OCI-LY7 (cell line): Measurements from ENCODE around the gene WDR35. TPM values are rescaled to one million over a fixed set of nuclear protein-coding genes. Genes with fewer than 3 reads are reported as not detected.
"Not testable (repeated sequence)": the region's sequence is repeated elsewhere in the genome, so short reads cannot be mapped to it uniquely, and the experiment has no call there.

Experiments
- BruUV-seq: library from RNA; stranded (reverse); fragments of 400-500 nt; replicated peaks from 2 replicates; lab custom pipeline; 2021; lab: Mats Ljungman, UMichigan
- CTCF ChIA-PET: fragments of 300-600 bp; sonication (Branson Sonifier 250); formaldehyde crosslinking; loops from one replicate; lab custom pipeline; 2022; ENCODE audit warnings: antibody characterized with exemption; ENCODE audit not compliant: unreplicated experiment; lab: Charles Lee
- POLR2A ChIA-PET: fragments of 300-600 bp; sonication (Branson Sonifier 250); formaldehyde crosslinking; loops from one replicate; lab custom pipeline; 2022; ENCODE audit warnings: antibody characterized with exemption; lab: Charles Lee
- DNase-seq: peaks from one replicate; pipeline ENCODE4 v3.0.0-alpha.2; 2015; ENCODE audit warnings: low spot score
- H2AFZ ChIP-seq: fragments of 200-600 bp; sonication (generic), shearing (Covaris generic); 2 replicates; pipeline ENCODE4 v1.6.1; 2014; ENCODE audit warnings: mild to moderate bottlenecking, antibody characterized with exemption, low read length, moderate library complexity
- H3K27ac ChIP-seq: fragments of 200-600 bp; sonication (generic); 2 replicates; pipeline ENCODE4 v1.5.1; 2014; ENCODE audit warnings: mixed run types, low read depth, mild to moderate bottlenecking, moderate library complexity, low read length, inconsistent platforms; ENCODE audit not compliant: poor library complexity, severe bottlenecking
- H3K36me3 ChIP-seq: fragments of 200-600 bp; sonication (generic); 2 replicates; pipeline ENCODE4 v1.6.1; 2014; ENCODE audit warnings: mild to moderate bottlenecking, antibody characterized with exemption, low read length, moderate library complexity, mixed read lengths; ENCODE audit not compliant: insufficient read depth
- H3K4me1 ChIP-seq: fragments of 200-600 bp; sonication (generic); 2 replicates; pipeline ENCODE4 v1.5.1; 2014; ENCODE audit warnings: mild to moderate bottlenecking, low read length; ENCODE audit not compliant: insufficient read depth, poor library complexity, severe bottlenecking
- H3K4me2 ChIP-seq: fragments of 200-600 bp; sonication (generic); 2 replicates; pipeline ENCODE4 v1.6.1; 2014; ENCODE audit warnings: mild to moderate bottlenecking, low read length
- H3K4me3 ChIP-seq: fragments of 200-600 bp; sonication (generic); 2 replicates; pipeline ENCODE4 v1.5.1; 2014; ENCODE audit warnings: mild to moderate bottlenecking, low read depth, low read length; ENCODE audit not compliant: poor library complexity, severe bottlenecking
- H3K79me2 ChIP-seq: fragments of 200-600 bp; sonication (generic); 2 replicates; pipeline ENCODE4 v1.6.1; 2016; ENCODE audit warnings: low read depth, mild to moderate bottlenecking, low read length, moderate library complexity, mixed read lengths; ENCODE audit not compliant: insufficient read depth
- H3K9me2 ChIP-seq: fragments of 200-600 bp; sonication (generic); 2 replicates; pipeline ENCODE4 v1.6.1; 2016; ENCODE audit warnings: mild to moderate bottlenecking, low read length, mixed read lengths; ENCODE audit not compliant: insufficient read depth
- H3K9me3 ChIP-seq: fragments of 200-600 bp; sonication (generic); 2 replicates; pipeline ENCODE4 v1.6.1; 2014; ENCODE audit warnings: mild to moderate bottlenecking, mixed run types, low read length, mixed read lengths
- H4K20me1 ChIP-seq: fragments of 200-600 bp; sonication (generic); 2 replicates; pipeline ENCODE4 v1.6.1; 2014; ENCODE audit warnings: mild to moderate bottlenecking, antibody characterized with exemption, low read length, moderate library complexity, mixed read lengths; ENCODE audit not compliant: insufficient read depth
- CTCF ChIP-seq: fragments of 200-600 bp; sonication (generic); conservative IDR thresholded peaks from 2 replicates; pipeline ENCODE4 v1.5.1; 2014; ENCODE audit warnings: mild to moderate bottlenecking, antibody characterized with exemption, low read length, moderate library complexity, mixed read lengths
- EZH2phosphoT487 ChIP-seq: fragments of 200-600 bp; sonication (generic); IDR thresholded peaks from 2 replicates; pipeline ENCODE4 v1.6.1; 2018; ENCODE audit warnings: low read depth, borderline replicate concordance, mild to moderate bottlenecking, mixed run types, antibody characterized with exemption, low read length, moderate library complexity, mixed read lengths
- intact Hi-C: fragments of 100-400 bp; cut with micrococcal nuclease; formaldehyde crosslinking; loops from one replicate; pipeline ENCODE4 v1.10.0; 2022; ENCODE audit not compliant: unreplicated experiment
- total RNA-seq, 2 experiments: library from RNA; depleted of rRNA in 1 of 2; stranded (reverse); fragments of >200 nt in 1 of 2; shearing (Covaris generic) in 1 of 2; gene quantifications; 2 replicates each; pipeline ENCODE4 v1.2.3, GENCODE V29; 2014 to 2022

The WDR35 gene
- total RNA-seq, 2 experiments from 2014 or later: 0.06 to 1.5 TPM

GRCh38 chr2:19881908-19882265, 108.0 kb downstream of the WDR35 start:
- Histone ChIP-seq H3K9me3 (no peaks in the 10 kb centered on the region), H3K4me1 (no peaks in the 10 kb centered on the region), H3K9me2 (no peaks in the 10 kb centered on the region), H4K20me1 (no peaks in the 10 kb centered on the region), H3K27ac (no peak overlapping the region), H3K4me2 (no peak overlapping the region), H2AFZ (no peak overlapping the region), H3K4me3 (no peak overlapping the region), H3K79me2 (no peaks in the 10 kb centered on the region), H3K36me3 (no peaks in the 10 kb centered on the region)
- no peak for DNase-seq
- ChIA-PET CTCF (no interaction called here), POLR2A (no interaction called here)
- no TSS peak for BruUV-seq
- intact Hi-C loops: no loop called here
- no peak for TF ChIP-seq CTCF
- no peak for TF ChIP-seq EZH2phosphoT487

- no peak overlapping the region for H3K27ac ChIP-seq
- H3K9me3 ChIP-seq: no peaks in the 10 kb centered on the region
- POLR2A ChIA-PET: no interaction called here
- H3K4me1 ChIP-seq: no peaks in the 10 kb centered on the region
- TF ChIP-seq EZH2phosphoT487: no peak
- TF ChIP-seq CTCF: no peak
- no peaks in the 10 kb centered on the region for H4K20me1 ChIP-seq
- H3K4me2 ChIP-seq: no peak overlapping the region
- no peak overlapping the region for H3K4me3 ChIP-seq
- H3K36me3 ChIP-seq: no peaks in the 10 kb centered on the region
- H3K79me2 ChIP-seq: no peaks in the 10 kb centered on the region
- H3K9me2 ChIP-seq: no peaks in the 10 kb centered on the region
- intact Hi-C loops: no loop called here
- no peak for DNase-seq
- CTCF ChIA-PET: no interaction called here
- no TSS peak for BruUV-seq
- H2AFZ ChIP-seq: no peak overlapping the region
Observed at GRCh38 chr2:19881221-19881907, 108.5 kb downstream of the WDR35 start.

GRCh38 chr2:19880191-19880590, 109.7 kb downstream of the WDR35 start:
- H2AFZ ChIP-seq, H3K4me1 ChIP-seq, H3K4me3 ChIP-seq, H4K20me1 ChIP-seq, H3K9me3 ChIP-seq, BruUV-seq, H3K79me2 ChIP-seq, POLR2A ChIA-PET, H3K9me2 ChIP-seq, intact Hi-C loops, H3K4me2 ChIP-seq, H3K27ac ChIP-seq, H3K36me3 ChIP-seq, DNase-seq: not testable (repeated sequence)
- CTCF ChIA-PET: interaction anchor here (0.6 kb wide), 1 partner anchor 50 kb away, joined by 3 read pairs; no protein-coding TSS in a partner anchor
